Measurements from ENCODE around the gene RNF111. TPM values are rescaled to one million over a fixed set of nuclear protein-coding genes. Genes with fewer than 3 reads are reported as not detected.

The RNF111 gene
- total and polyA plus RNA-seq, 9 of the 15 experiments (the other 6 are each of a cell fraction or from before 2014, with no cell fraction given) = 7.9 to 26.0 (median 14.4) TPM

DNA sequence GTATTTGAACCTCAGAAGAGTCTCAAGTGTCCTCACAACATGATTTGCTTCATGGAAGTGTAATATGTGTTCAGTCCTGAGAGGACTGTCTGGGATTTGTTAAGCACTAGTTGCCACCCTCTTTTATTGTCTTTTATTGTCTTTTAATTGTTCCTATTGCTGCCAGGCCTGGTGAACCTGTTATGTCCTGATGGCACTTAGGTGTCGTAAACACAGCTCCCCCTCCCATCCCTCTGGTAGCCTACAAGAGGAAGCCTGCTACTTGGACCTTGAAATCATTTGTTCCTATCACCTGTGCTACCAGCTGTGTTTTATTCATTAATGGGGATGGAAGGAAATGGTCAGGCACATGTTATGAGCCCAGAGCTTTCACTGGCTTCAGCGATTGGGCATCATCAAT lies 136.8 kb downstream of the RNF111 start:
- ChIA-PET CTCF (ENCODE audit: low intra/inter-chr PET ratio) (no interaction called here), POLR2A (interaction anchor here (1.1 to 1.7 kb wide), 3 partner anchors 9 to 135 kb away, joined by 3 to 5 read pairs (median 4); no protein-coding TSS in a partner anchor)
- 95% methylated on average over 2 of the region's 2 CpGs for WGBS (ENCODE audit: insufficient coverage, low coverage, missing lambda C conversion rate)
- ATAC-seq (no peak), DNase-seq (ENCODE audit: extremely low read depth in 1 of 4, low spot score in 3 of 4) (no peak), FAIRE-seq (no peak)
- Histone ChIP-seq H3K9me1 (ENCODE audit: control insufficient read depth, insufficient read depth, low read length) (no peaks in the 10 kb centered on the region), H3K9me3 (replicated peaks; ENCODE audit: control insufficient read depth, insufficient read depth, low read depth, low read length) (no peaks in the 10 kb centered on the region), H3K79me2 (ENCODE audit: control insufficient read depth, insufficient read depth, low read length) (peaks cover 17% of the 10 kb centered on the region), H3K4me2 (ENCODE audit: insufficient read depth, low read length) (no peak overlapping the region), H3K27ac (ENCODE audit: extremely low read depth, low read depth, low read length) (no peak overlapping the region), H3K9ac (ENCODE audit: insufficient read depth in 1 of 2, low read depth in 2 of 2, low read length in 2 of 2) (no peak overlapping the region), H4K20me1 (replicated peaks; ENCODE audit: control insufficient read depth, insufficient read depth, low read length) (no peaks in the 10 kb centered on the region), H3K27me3 (ENCODE audit: control insufficient read depth in 2 of 2, insufficient read depth in 2 of 2, low read length in 2 of 2) (no peaks in the 10 kb centered on the region), H3K4me3 (no peak overlapping the region), H3K36me3 (ENCODE audit: control insufficient read depth, insufficient read depth, low read length) (peaks cover 55% of the 10 kb centered on the region), H2AFZ (ENCODE audit: low read depth, low read length) (no peak overlapping the region), H3K4me1 (replicated peaks in 1 of 2; ENCODE audit: control insufficient read depth in 2 of 2, insufficient read depth in 2 of 2, low read length in 2 of 2) (no peaks in the 10 kb centered on the region)
- no TSS peak for BruUV-seq (replicated peaks)
- intact Hi-C loops (cut with micrococcal nuclease) = no loop called here
- in situ Hi-C loops (cut with MboI) = no loop called here
- TF ChIP-seq ZNF77 (CRISPR knock-in tag; IDR thresholded peaks at IDR 0.05) (no peak), ZNF699 (CRISPR knock-in tag; IDR thresholded peaks at IDR 0.05; ENCODE audit: insufficient replicate concordance) (no peak), CBX8 (IDR thresholded peaks at IDR 0.05; ENCODE audit: borderline replicate concordance, extremely low read depth, low read depth, low read length, poor library complexity, severe bottlenecking) (no peak), MAFG (tag; conservative IDR thresholded peaks at IDR 0.05) (no peak), ZC3H4 (CRISPR knock-in tag; IDR thresholded peaks at IDR 0.05; ENCODE audit: borderline replicate concordance) (no peak), BACH1 (tag; IDR thresholded peaks at IDR 0.05) (no peak)
- TF ChIP-seq, protein P1, sequence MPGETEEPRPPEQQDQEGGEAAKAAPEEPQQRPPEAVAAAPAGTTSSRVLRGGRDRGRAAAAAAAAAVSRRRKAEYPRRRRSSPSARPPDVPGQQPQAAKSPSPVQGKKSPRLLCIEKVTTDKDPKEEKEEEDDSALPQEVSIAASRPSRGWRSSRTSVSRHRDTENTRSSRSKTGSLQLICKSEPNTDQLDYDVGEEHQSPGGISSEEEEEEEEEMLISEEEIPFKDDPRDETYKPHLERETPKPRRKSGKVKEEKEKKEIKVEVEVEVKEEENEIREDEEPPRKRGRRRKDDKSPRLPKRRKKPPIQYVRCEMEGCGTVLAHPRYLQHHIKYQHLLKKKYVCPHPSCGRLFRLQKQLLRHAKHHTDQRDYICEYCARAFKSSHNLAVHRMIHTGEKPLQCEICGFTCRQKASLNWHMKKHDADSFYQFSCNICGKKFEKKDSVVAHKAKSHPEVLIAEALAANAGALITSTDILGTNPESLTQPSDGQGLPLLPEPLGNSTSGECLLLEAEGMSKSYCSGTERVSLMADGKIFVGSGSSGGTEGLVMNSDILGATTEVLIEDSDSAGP (CRISPR knock-in tag; IDR thresholded peaks at IDR 0.05) = no peak
- TF ChIP-seq, protein P2, sequence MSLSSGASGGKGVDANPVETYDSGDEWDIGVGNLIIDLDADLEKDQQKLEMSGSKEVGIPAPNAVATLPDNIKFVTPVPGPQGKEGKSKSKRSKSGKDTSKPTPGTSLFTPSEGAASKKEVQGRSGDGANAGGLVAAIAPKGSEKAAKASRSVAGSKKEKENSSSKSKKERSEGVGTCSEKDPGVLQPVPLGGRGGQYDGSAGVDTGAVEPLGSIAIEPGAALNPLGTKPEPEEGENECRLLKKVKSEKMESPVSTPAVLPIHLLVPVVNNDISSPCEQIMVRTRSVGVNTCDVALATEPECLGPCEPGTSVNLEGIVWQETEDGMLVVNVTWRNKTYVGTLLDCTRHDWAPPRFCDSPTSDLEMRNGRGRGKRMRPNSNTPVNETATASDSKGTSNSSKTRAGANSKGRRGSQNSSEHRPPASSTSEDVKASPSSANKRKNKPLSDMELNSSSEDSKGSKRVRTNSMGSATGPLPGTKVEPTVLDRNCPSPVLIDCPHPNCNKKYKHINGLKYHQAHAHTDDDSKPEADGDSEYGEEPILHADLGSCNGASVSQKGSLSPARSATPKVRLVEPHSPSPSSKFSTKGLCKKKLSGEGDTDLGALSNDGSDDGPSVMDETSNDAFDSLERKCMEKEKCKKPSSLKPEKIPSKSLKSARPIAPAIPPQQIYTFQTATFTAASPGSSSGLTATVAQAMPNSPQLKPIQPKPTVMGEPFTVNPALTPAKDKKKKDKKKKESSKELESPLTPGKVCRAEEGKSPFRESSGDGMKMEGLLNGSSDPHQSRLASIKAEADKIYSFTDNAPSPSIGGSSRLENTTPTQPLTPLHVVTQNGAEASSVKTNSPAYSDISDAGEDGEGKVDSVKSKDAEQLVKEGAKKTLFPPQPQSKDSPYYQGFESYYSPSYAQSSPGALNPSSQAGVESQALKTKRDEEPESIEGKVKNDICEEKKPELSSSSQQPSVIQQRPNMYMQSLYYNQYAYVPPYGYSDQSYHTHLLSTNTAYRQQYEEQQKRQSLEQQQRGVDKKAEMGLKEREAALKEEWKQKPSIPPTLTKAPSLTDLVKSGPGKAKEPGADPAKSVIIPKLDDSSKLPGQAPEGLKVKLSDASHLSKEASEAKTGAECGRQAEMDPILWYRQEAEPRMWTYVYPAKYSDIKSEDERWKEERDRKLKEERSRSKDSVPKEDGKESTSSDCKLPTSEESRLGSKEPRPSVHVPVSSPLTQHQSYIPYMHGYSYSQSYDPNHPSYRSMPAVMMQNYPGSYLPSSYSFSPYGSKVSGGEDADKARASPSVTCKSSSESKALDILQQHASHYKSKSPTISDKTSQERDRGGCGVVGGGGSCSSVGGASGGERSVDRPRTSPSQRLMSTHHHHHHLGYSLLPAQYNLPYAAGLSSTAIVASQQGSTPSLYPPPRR (CRISPR knock-in tag; IDR thresholded peaks at IDR 0.05; ENCODE audit: borderline replicate concordance) = no peak
- TF ChIP-seq, protein P3, sequence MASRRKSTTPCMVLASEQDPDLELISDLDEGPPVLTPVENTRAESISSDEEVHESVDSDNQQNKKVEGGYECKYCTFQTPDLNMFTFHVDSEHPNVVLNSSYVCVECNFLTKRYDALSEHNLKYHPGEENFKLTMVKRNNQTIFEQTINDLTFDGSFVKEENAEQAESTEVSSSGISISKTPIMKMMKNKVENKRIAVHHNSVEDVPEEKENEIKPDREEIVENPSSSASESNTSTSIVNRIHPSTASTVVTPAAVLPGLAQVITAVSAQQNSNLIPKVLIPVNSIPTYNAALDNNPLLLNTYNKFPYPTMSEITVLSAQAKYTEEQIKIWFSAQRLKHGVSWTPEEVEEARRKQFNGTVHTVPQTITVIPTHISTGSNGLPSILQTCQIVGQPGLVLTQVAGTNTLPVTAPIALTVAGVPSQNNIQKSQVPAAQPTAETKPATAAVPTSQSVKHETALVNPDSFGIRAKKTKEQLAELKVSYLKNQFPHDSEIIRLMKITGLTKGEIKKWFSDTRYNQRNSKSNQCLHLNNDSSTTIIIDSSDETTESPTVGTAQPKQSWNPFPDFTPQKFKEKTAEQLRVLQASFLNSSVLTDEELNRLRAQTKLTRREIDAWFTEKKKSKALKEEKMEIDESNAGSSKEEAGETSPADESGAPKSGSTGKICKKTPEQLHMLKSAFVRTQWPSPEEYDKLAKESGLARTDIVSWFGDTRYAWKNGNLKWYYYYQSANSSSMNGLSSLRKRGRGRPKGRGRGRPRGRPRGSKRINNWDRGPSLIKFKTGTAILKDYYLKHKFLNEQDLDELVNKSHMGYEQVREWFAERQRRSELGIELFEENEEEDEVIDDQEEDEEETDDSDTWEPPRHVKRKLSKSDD (conservative IDR thresholded peaks at IDR 0.05; ENCODE audit: low read length) = no peak
- TF ChIP-seq, protein P4, sequence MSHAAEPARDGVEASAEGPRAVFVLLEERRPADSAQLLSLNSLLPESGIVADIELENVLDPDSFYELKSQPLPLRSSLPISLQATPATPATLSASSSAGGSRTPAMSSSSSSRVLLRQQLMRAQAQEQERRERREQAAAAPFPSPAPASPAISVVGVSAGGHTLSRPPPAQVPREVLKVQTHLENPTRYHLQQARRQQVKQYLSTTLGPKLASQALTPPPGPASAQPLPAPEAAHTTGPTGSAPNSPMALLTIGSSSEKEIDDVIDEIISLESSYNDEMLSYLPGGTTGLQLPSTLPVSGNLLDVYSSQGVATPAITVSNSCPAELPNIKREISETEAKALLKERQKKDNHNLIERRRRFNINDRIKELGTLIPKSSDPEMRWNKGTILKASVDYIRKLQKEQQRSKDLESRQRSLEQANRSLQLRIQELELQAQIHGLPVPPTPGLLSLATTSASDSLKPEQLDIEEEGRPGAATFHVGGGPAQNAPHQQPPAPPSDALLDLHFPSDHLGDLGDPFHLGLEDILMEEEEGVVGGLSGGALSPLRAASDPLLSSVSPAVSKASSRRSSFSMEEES (CRISPR knock-in tag; IDR thresholded peaks at IDR 0.05) = no peak

All from K562 (cell line).